Left lobe of liver (tissue), 2 donors: ENCODE measurements around the gene HMOX2. TPM values are rescaled to one million over a fixed set of nuclear protein-coding genes. Genes with fewer than 3 reads are reported as not detected.
A peak's percentile ranks its signal among the peaks of the same experiment; 100 is the strongest.

Experiments used
- ATAC-seq: fragments of 200-7000 bp; cut with Tn5 transposase; one replicate; pipeline ENCODE4 v1.9.1; 2020; ENCODE audit warnings: mild to moderate bottlenecking, moderate library complexity
- DNase-seq: peaks from one replicate; pipeline ENCODE4 v3.0.0-alpha.2; 2020; ENCODE audit warnings: low spot score
- total RNA-seq: library from RNA; stranded (reverse); gene quantifications from one replicate; pipeline ENCODE4 v1.2.1, GENCODE V29; 2021
- donor health status: DM: no; HTN: no; CAD: no; lungs with moderate emphysema.
- donor health status: DM: no; HTN: yes; CAD: no.

HMOX2 gene
- total RNA-seq, 1 donor from 2014 or later: 44.9 TPM

DNA sequence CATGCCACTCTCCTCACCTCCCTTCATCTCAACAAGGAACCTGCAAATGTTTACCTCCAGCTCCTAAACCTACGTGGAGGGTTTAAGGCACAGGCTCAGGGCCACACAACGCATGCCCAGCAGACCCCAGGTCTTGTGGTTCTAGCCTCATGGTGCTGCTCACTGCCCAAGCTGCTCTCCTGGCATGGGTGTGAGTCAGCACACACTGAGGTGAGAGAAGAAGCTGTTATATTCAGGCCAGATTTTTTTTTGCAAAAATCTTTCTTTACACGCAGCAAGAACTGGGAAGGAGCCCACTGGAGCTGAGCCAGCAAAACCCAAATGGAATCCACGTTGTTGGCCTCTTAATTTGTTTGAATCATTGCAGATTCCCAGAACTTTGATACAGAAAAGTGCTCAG lies 74.4 kb downstream of the HMOX2 start:
- DNase-seq: no peak
- ATAC-seq: no peak

DNA sequence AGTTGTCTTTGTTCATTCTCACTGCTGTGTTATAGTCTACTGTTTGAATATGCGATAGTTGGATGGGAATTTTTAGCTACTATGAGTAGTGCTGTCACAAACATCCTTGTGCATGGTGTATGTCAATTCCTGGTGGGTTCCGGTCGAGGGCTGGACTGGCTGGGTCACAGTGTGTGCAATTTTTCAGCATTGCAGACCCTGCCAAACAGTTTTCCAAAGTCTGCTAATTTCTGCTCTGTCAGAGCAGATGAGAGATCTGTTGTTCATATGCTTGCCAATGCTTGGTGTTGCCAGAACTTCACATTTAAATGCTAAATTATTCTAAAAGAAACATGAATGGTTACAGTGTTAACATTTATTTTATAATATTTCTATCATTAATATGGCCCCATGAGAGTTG lies 76.3 kb downstream of the HMOX2 start:
- no peak for ATAC-seq
- DNase-seq: no peak

DNA sequence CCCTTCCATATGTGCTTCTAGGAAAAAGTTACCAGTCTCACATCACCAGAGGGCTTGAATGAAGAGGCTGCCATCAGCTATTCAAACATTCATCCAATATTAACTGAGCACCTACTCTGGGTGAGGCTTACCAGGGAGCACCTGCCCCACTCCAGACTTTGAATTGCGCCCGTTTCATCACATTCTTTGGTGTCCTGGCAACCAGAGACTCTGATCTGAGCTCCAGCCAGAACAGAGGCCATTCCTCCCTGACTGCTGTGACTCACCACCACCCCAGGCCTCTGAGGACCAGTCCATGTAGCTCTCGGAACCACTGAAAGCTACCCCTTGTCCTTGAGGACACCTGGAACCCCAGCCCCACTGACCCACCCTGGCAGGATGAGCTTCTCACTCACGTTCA lies 79.9 kb downstream of the HMOX2 start, which contains the start of gene C16orf96:
Gene C16orf96, plus strand, starts transcription at position 229 of the 400 bp plus-strand sequence. Its CDS starts 150 bp downstream, at position 379.
- no peak for DNase-seq
- ATAC-seq: peak; percentile 25

DNA sequence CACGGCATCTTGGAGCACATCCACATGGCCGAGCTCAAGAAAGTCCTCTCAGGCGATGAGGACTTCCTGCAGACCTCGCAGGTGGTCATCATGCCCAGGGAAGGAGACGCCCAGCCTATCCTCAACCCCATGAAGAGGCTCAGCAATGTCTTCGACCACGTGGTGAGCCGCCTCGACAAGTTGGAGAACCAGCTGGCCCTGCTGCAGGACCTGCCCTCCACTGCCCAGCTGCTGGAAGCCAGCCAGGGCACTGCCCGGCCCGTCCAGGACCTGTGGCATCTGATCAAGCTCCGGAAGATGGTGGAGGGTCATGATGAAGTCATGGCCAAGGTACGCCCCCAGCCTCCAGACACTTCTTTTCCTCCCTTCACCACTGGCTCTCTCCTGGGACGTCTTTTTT lies 80.4 kb downstream of the HMOX2 start:
- ATAC-seq (no peak), DNase-seq (no peak)

DNA sequence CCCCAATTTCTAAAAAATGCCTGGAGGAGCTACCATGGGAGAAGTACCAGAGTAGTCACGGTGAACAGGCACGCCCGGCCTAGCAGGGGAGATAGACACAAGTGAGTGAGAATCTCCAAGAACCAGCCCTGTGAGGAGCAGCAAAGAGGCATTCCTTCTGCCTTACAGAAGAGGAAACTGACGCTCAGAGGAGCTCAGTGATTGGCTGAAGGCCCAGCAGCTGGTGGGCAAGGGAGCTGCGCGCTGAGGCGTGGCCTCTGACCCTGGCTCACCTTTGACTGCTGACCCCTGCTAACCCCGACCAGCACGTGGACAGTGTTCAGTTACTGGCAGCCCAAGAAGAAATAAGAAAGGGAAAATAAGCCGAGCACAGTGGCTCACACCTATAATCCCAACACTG lies 81.8 kb downstream of the HMOX2 start:
- DNase-seq (no peak), ATAC-seq (no peak)

Other genes with a start within 250 kb of the HMOX2 start
- 0.15 TPM for gene SRL, start 234.3 kb upstream of the HMOX2 start, total RNA-seq
- gene TFAP4, start 203.4 kb upstream of the HMOX2 start, total RNA-seq: 5.0 TPM
- gene GLIS2, start 160.3 kb upstream of the HMOX2 start, total RNA-seq: 1.6 TPM
- 41.0 TPM for gene PAM16, start 125.1 kb upstream of the HMOX2 start, total RNA-seq
- 22.3 TPM for gene VASN, start 104.5 kb upstream of the HMOX2 start, total RNA-seq
- gene CORO7, start 59.8 kb upstream of the HMOX2 start, total RNA-seq: 9.6 TPM
- gene DNAJA3, start 50.5 kb upstream of the HMOX2 start, total RNA-seq: 57.0 TPM
- gene NMRAL1, start 1.8 kb upstream of the HMOX2 start, total RNA-seq: 38.3 TPM
- 17.5 TPM for gene CDIP1, start 62.4 kb downstream of the HMOX2 start, total RNA-seq
- gene C16orf96, start 79.9 kb downstream of the HMOX2 start, total RNA-seq: 0.38 TPM
- 19.1 TPM for gene UBALD1, start 138.5 kb downstream of the HMOX2 start, total RNA-seq
- gene MGRN1, start 148.4 kb downstream of the HMOX2 start, total RNA-seq: 59.5 TPM
- 40.4 TPM for gene NUDT16L1, start 217.2 kb downstream of the HMOX2 start, total RNA-seq